HG03575 (cell line): ENCODE measurements around the gene USP49.

Experiments used
- ATAC-seq: cut with Tn5 transposase; IDR thresholded peaks from one replicate; pipeline ENCODE4 v1.9.1; 2021; ENCODE audit not compliant: unreplicated experiment, insufficient number of reproducible peaks, low FRiP score; ENCODE audit errors: extremely low read depth

The USP49 gene

DNA sequence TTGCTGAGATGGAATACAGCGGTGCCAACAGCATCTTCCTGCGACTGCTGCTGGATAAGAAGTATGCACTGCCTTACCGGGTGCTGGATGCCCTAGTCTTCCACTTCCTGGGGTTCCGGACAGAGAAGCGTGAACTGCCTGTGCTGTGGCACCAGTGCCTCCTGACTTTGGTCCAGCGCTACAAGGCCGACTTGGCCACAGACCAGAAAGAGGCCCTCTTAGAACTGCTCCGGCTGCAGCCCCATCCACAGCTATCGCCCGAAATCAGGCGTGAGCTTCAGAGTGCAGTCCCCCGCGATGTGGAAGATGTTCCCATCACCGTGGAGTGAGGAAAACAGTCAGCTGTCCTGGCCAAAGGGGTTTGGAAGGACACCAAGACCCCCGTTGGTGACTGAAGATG, 37.2 kb upstream of the USP49 start:
- ATAC-seq: no peak

DNA sequence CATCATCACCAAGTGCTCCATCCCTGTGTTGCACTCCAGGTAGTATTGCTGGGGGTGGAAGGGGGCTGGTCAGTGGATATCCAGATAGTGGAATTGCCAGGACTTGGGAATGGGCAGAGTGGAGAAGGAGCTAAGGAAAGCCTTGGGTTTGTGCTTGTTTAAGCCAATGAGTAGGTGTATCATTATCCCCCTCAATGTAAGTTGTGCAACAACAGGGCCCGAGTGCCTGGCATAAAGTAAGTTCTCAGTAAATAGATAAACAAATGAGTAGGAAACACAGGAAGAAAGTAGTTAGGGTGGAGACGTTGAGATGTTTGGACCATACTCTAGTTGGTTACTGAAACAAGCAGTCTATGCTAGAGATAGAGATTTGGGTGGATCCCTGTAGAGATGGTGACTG, 36.6 kb upstream of the USP49 start:
- no peak for ATAC-seq

DNA sequence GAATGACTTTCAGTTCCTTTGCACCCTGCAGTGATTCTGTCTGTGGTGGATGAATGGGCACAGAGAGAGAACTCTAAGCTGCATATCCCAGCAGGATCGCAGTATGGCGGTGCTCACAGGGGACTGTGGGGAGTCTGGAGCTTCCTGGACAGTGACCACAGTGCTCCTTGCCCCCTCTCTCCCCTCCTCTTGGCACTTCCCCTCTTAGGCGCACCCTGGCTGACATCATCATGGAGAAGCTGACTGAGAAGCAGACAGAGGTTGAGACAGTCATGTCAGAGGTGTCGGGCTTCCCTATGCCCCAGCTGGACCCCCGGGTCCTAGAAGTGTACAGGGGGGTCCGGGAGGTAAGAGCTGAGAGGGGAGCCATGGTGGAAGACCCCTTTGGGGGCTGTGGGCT, 34.7 kb upstream of the USP49 start:
- ATAC-seq: no peak

DNA sequence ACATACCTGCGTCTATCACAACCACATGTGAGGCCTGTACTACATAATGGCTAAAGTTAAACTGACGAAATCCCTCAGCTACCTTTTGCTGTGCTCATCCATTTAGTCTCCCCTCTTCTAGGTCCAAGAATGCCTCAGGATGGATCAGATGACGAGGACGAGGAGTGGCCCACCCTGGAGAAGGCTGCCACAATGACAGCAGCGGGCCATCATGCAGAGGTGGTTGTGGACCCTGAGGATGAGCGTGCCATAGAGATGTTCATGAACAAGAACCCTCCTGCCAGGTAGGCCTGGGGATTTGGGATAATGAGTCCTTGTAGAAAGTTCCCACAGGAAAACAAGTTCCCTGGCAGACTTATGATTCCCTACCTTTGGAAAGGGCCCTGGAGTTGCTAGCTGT, 32.1 kb upstream of the USP49 start:
- ATAC-seq: no peak

DNA sequence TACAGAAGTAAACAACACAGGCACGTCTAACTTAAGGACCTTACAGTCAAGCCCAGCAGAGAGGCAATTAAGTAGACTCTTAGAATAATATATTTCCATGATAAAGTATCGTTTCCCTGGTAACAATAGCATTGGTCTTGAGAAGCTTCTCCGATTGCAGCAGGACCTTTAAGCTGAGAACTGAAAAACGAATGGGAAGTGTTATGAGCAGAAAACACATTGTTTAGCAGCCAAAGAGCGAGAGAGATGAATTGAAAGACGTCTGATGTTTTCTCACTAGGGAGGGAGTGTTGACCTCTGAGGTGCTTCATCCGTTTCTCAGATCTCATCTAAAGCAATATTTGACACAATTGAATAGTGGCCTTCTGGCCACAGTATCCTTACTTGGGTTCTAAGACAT, 27.0 kb upstream of the USP49 start:
- ATAC-seq: no peak

DNA sequence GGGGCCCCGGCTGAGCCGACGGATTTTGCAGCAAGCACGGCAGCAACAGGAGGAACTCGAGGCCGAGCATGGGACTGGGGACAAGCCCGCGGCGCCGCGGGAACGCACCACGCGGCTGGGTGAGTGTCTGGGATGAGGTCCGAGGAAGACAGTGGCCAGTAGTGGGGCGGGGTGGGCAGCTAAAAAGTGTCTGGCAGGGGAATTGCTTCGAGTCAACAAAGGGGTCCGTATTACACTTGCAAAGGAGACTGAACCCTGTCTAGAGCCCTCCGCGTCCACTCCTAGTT, 26.5 kb upstream of the USP49 start:
- ATAC-seq: no peak

DNA sequence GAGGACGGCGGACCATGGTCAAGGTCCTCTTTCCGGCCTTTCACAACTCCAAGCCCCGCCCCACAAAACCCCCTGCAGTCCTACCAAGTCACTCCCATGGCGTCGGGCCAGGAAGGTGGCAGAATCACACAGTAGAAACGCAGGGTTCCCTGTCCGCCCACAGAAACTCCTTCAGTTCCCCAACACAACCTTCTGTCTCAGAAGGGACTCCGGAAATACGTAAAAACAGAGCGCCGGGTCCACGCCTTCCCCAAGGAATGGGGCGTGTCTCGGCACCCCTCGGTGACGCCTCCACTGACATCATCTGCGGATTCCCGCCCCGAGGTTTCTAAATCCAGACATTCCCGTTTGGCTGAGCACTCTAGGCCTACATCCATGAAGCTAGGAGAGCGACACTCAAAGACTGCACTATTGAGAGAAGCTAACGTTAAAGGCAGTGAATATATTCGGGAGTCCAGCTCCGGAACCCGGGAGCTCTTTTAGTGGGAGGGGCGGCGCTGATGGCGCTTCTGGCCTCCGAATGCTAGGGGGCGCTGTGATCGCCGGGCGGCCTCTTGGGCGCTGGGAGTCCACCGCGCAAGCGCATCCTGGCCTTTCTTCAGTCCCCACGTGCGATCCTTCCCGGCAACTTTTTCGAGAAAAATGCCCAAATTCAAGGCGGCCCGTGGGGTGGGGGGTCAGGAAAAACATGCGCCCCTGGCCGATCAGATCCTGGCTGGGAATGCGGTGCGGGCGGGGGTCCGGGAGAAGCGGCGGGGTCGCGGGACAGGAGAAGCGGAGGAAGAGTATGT, 25.9 kb upstream of the USP49 start, which contains the start of the genes BYSL and MED20:
TSS of gene BYSL (plus strand) at position 579 of the 791 bp plus-strand sequence. CDS start at position 643, 64 bp downstream.
TSS of gene MED20 (minus strand) at position 219 of the 791 bp plus-strand sequence. CDS start at position 98, 121 bp downstream.
- peak; percentile 56 for ATAC-seq

DNA sequence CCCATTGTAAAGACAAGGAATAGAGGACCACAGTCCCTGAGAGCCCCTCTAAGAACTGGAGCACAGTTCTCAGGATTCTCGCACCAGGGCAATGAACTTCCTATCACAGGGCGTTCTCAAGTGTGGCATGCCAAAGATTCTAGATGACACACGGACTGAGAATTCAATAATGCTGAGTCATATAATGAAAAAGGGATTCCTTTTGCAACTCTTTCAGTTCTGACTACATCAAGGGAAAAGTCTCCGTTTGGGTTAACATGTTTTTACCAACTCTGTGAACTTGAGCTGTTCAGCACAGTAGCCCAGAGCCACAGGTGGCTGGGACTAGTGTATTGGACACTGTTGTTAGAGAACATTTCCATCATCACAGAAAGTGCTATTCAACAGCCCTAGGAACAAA, 22.4 kb upstream of the USP49 start:
- ATAC-seq: no peak

DNA sequence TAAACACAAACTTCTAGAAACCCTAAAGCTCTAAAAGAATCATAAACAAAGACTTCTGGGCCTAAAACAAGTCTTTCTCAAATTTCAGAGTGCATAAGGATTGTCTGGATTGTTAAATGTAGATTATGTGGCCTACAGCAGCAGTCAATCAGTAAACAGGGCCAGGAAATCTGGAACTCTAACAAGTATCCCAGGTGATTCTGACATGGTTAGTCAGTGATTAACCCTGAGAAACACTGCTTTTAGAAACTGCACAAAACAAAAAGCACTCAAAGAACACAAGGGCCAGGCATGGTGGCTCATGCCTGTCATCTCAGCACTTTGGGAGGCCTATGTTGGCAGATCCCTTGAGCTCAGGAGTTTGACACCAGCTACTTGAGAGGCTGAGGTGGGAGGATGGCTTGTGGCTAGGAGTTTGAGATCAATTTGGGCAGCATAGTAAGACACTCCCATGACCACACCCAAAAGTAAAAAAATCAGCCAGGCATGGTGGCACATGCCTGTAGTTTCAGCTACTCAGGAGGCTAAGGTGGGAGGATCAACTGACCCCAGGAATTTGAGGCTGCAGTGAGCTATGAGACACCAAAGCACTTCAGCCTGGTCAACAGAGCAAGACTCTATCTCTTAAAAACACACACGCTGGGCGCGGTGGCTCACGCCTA, 19.8 kb upstream of the USP49 start:
- ATAC-seq: no peak

DNA sequence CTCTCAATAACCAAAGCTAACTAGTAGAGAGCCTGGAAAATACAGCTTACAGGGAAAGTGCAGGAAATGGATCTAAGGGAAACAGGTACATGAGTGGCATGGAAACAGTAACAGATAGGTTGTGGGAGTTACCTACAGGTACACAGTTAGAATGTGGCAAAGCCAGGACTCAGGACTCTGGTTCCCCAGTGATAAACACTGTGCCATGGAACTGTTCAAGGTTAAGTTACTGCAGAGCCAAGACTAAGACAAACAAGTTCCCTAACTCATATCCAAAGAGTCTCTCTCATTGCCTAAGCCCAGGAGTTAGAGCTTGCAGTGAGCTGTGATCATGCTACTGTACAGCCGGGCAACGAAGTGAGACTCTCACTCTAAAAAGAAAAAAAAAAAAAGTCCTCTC, 19.2 kb upstream of the USP49 start:
- no peak for ATAC-seq

DNA sequence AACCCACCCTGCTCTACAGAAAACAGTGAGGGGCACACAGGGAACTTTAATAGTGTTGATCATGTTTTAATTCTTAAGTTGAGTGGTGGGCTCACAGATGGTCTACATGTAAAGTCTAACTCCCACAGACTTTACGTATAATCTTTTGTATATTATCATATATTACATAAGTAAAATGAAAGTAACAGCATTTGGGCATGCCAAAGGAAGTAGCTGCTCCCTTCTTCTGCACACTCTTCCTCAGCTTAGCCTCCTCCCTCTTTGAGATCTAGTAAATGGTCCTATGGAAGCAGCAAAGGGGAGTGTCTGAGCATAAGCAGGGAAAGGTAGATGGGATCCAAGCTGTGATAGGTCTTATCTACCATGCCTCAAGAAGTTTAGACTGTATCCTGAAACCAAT, 14.6 kb upstream of the USP49 start:
- ATAC-seq: no peak

DNA sequence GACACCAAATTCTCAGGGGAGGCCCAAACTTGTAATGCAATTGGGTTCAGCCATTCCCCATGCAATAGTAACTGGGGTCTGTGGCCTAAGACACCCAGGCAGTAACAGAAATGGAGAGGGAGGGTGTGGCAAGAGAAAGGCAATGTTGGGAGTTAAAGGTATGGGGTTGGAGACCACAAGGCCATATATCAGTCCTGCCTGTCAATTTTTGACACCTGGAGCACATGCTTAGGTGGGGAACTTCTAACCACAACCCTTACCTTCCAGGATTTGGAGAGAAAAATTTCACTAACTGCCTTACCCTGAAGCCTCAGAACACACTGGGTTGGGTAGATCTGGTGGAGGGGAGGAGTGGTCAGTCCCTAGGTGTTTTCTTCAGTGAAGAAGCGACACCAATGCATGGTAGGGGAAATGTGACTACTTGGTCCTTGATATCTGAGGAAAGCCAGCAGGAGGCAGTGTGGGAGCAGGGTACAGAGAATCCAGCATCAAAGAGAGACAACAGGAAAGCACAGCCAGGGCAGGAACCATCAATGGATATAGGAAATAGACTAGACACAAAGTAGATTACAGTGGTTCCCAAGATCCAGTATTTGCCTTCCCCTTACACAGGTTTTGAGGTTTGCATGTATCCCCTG, 6.8 kb upstream of the USP49 start:
- no peak for ATAC-seq

DNA sequence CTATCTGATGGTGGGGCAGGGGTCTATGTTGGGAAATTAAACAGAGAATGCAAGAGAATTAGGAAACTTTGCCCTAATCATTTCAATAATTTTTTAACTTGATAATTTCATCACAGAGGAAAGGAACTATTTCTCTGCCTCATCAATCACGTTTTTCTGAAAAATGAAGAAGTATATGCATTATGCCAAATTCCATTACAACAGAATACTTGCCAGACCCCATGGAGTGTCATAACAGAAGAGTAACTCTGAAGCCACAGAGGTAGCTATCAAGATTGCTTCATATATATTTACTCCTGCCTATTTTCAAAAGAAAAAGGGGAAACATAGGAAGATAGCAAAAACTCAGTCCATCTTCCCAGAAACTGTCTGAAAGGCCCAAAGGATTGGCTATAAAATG, 5.7 kb upstream of the USP49 start:
- ATAC-seq: no peak

DNA sequence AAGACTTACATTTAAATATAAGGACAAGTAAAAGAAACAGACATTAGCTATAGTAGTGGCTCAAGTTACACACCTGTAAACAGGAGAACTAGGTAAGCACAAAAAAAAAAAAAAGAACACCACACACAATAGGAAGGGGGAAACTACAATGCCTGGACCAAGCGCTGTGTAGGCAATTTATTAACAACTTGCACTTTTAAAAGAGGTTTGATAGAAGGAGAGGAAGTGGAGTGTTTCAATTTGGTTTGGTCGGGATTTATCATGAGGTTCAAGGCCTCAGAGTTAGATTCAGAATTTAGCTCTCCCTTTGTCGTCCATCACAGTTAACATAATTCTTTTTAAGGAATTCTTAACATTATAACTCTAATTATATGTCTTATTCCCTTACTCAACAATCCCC, 1.1 kb upstream of the USP49 start:
- ATAC-seq: no peak

DNA sequence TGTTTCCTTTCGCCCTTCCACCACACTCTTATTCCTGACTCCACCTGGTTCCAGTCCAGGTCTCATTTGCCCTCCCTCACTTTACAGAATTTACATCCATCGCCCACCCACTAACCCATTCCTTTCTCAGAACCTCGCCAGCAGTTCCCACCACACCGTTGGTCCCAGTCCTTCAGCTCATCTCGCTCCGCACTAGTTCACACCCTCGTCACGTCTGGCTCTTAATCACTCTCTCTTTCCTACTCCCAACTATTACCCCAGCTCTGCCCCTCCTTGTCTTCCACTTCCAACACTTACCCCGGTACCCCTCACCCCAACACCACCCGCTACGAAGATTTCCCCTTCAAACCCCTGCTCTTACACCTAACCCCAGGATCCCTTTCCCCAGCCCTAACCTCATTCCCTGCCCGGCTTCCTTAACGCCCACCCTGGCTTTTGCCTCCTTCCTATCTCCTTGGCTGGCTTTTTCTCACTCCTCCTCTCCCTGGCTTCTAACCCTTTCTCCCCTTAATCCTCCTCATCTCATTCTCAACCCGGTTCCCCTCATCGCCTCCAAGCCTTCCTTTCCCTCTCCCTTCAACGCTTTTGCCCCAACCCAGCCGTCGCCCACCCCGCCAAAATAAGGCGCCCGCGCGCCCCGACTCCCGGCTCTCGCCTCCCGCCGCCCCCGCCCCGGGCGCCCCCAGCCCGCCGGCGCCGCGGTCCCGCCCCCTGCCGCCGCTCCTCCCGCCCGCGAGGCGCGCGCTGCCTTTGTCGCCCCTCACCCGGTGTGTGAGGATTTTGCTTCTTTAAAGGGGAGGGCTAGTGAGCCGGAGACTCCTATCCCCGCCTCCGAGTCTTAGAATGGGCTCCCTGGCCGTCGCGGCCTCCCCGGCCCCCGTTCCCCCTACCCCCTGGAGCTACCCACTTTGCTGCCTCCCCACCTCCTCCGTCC, 542 bp downstream of the USP49 start:
- ATAC-seq: no peak

DNA sequence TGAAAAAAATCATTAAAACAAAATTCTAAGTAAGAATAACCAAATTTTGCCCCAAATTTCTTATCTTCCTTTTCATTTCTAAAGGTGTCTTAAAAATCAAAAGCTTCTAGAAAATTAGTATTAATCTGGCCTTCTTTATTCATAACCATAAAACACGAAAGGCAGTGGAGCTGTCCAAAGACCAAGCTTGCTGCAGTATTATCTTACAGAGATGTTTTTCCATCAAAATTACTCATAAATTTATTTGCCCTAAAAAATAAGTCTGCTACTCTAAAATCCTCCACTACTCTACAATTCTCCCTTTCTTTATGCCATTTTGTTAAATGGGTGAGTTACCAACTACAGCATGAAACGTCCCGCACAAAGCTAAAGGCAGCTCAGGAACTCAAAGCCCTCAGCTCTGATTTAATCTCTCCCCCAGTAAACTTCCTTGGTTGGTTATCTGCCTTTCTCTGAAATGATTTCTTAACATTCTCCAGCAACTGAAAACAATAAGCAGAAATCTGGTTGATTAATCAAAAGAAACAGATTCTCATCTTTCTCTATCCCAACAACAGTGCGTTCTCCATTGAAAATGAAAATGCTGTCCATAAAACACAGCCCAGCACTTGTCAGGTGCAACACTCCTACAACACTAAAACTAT, 2.1 kb downstream of the USP49 start:
- ATAC-seq: no peak

DNA sequence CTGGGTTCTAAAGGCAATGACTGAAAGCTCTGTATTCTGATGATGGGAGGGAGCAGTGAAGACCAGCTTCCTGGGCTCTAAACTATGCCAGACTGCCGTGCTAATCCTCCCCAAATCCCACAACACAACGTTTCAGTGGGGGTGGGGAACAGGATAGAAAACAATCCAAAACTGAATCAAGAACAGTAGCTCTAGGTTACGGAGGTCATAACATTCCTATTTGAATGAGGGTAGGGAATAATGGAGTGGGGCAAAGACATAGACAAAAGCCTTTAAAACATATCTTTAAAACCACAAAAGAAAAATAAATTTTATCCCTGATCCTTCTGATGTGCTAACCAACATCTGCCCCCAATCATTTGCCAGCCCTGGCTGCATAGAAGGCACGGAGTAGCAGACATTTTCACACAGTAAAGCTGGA, 7.8 kb downstream of the USP49 start:
- no peak for ATAC-seq

DNA sequence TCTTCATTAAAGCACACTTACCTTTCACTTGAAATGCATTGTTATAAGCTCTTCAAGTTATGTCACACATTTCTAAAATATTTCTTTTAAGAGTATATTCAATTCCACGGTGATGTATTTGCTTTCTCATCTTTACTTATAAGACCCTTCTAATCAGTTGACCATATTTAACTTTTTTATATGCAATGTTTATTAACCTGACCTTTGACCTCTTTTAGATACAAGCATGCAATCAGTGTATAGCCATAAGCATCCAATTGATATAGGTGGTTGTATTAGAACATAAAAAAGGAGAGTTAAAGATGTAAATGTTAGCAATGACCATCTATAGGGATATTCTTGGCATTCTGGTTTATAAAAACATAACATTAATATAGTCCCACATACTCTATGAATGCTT, 9.2 kb downstream of the USP49 start:
- ATAC-seq: no peak

DNA sequence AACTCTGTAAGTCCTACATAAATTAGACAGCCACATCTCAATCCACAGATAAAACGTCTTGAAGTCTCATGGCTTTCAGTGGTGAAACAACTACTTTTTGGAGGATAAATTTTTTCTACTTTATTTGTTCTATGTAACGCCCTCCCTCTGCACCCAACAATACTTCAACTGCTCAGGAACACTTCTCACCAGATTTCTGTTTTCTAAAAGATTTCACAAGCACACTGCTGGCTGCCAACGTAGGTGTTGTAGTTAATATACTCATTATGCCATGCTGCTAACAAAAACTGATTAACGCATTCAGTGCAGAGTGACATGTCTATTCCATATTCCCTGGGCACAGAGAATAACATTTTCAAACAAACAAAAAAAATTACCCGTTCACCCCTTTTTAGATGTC, 10.2 kb downstream of the USP49 start:
- ATAC-seq: no peak
